Activated CD4-positive, alpha-beta T cell treated with anti-CD3 and anti-CD28 coated beads, Interleukin-2, amount 50 U/mL, for 16 hours (primary cell): Measurements from ENCODE around the gene CDK16.

Experiments
- DNase-seq: peaks from one replicate; pipeline ENCODE4 v3.0.0-alpha.2; 2020

The CDK16 gene

GRCh38 chrX:47186096-47186740, 32.3 kb upstream of the CDK16 start:
- DNase-seq = no peak

GRCh38 chrX:47187106-47187677, 31.3 kb upstream of the CDK16 start:
- no peak for DNase-seq

- no peak for DNase-seq
Observed at GRCh38 chrX:47189906-47190305, 28.6 kb upstream of the CDK16 start.

- DNase-seq = peak; percentile 92
Observed at GRCh38 chrX:47190445-47191269, 27.8 kb upstream of the CDK16 start.

GRCh38 chrX:47191331-47191730, 27.1 kb upstream of the CDK16 start:
- DNase-seq = peak; percentile 48

- DNase-seq = no peak
Observed at GRCh38 chrX:47191806-47192401, 26.6 kb upstream of the CDK16 start.

GRCh38 chrX:47193475-47194193, 24.8 kb upstream of the CDK16 start, which contains the start of gene UBA1:
TSS of gene UBA1 (plus strand) at chrX:47193829. CDS start at chrX:47198803, 4,974 bp downstream.
- peak; percentile 98 for DNase-seq

GRCh38 chrX:47194194-47194787, 24.2 kb upstream of the CDK16 start:
- DNase-seq = no peak

- DNase-seq = no peak
Observed at GRCh38 chrX:47196098-47196497, 22.4 kb upstream of the CDK16 start.

GRCh38 chrX:47197526-47197925, 21.0 kb upstream of the CDK16 start:
- no peak for DNase-seq

- no peak for DNase-seq
Observed at GRCh38 chrX:47198026-47198686, 20.3 kb upstream of the CDK16 start.

GRCh38 chrX:47198687-47199080, 19.8 kb upstream of the CDK16 start:
- no peak for DNase-seq

GRCh38 chrX:47199286-47199685, 19.2 kb upstream of the CDK16 start:
- no peak for DNase-seq

GRCh38 chrX:47200385-47201150, 17.9 kb upstream of the CDK16 start:
- DNase-seq = no peak

- no peak for DNase-seq
Observed at GRCh38 chrX:47201345-47201944, 17.0 kb upstream of the CDK16 start.

- DNase-seq = no peak
Observed at GRCh38 chrX:47202316-47202715, 16.2 kb upstream of the CDK16 start.

GRCh38 chrX:47202877-47203276, 15.6 kb upstream of the CDK16 start:
- DNase-seq = no peak

- no peak for DNase-seq
Observed at GRCh38 chrX:47204970-47205369, 13.5 kb upstream of the CDK16 start.

- no peak for DNase-seq
Observed at GRCh38 chrX:47206316-47206715, 12.2 kb upstream of the CDK16 start.

- DNase-seq = no peak
Observed at GRCh38 chrX:47208108-47208507, 10.4 kb upstream of the CDK16 start.
